ENCODE data around the gene PCNP. TPM values are rescaled to one million over a fixed set of nuclear protein-coding genes. Genes with fewer than 3 reads are reported as not detected.
"Not testable (repeated sequence)": the region's sequence is repeated elsewhere in the genome, so short reads cannot be mapped to it uniquely, and the experiment has no call there.

Gene PCNP
- total RNA-seq, 2 experiments from 2014 or later, result 49.2 to 153 TPM

GRCh38 chr3:101625879-101626278, 51.9 kb downstream of the PCNP start:
- H3K4me3 ChIP-seq (ENCODE audit: low read depth, low read length, poor library complexity, severe bottlenecking), result no peak overlapping the region
- no peak overlapping the region for H3K4me2 ChIP-seq (ENCODE audit: low read length)
- no peaks in the 10 kb centered on the region for H4K20me1 ChIP-seq (ENCODE audit: insufficient read depth, low read length)
- ChIA-PET CTCF (ENCODE audit: unreplicated experiment) (no interaction called here), POLR2A (interaction anchor here (0.5 to 0.8 kb wide), 2 partner anchors 13 to 118 kb away, joined by 4 to 5 read pairs; no protein-coding TSS in a partner anchor)
- no peak overlapping the region for H2AFZ ChIP-seq (ENCODE audit: low read length)
- H3K27ac ChIP-seq (ENCODE audit: low read depth, low read length, poor library complexity, severe bottlenecking), result no peak overlapping the region
- no peaks in the 10 kb centered on the region for H3K79me2 ChIP-seq (ENCODE audit: insufficient read depth, low read depth, low read length)
- intact Hi-C loops (cut with micrococcal nuclease; ENCODE audit: unreplicated experiment), result no loop called here
- no peaks in the 10 kb centered on the region for H3K36me3 ChIP-seq (ENCODE audit: insufficient read depth, low read length)
- no peaks in the 10 kb centered on the region for H3K9me2 ChIP-seq (ENCODE audit: insufficient read depth, low read length)
- no peak for DNase-seq (ENCODE audit: low spot score)
- H3K9me3 ChIP-seq (ENCODE audit: low read length), result no peaks in the 10 kb centered on the region
- no peaks in the 10 kb centered on the region for H3K4me1 ChIP-seq (ENCODE audit: insufficient read depth, low read length, poor library complexity, severe bottlenecking)
- BruUV-seq (replicated peaks), result no TSS peak
- TF ChIP-seq CTCF (conservative IDR thresholded peaks at IDR 0.05; ENCODE audit: low read length), result no peak
- TF ChIP-seq EZH2phosphoT487 (IDR thresholded peaks at IDR 0.05; ENCODE audit: borderline replicate concordance, low read depth, low read length), result no peak

- BruUV-seq (replicated peaks), result no TSS peak
- H3K4me3 ChIP-seq (ENCODE audit: low read depth, low read length, poor library complexity, severe bottlenecking), result no peak overlapping the region
- TF ChIP-seq EZH2phosphoT487 (IDR thresholded peaks at IDR 0.05; ENCODE audit: borderline replicate concordance, low read depth, low read length) (no peak), CTCF (conservative IDR thresholded peaks at IDR 0.05; ENCODE audit: low read length) (no peak)
- no peak for DNase-seq (ENCODE audit: low spot score)
- no peak overlapping the region for H3K4me2 ChIP-seq (ENCODE audit: low read length)
- no peaks in the 10 kb centered on the region for H3K9me3 ChIP-seq (ENCODE audit: low read length)
- H3K9me2 ChIP-seq (ENCODE audit: insufficient read depth, low read length), result no peaks in the 10 kb centered on the region
- H3K4me1 ChIP-seq (ENCODE audit: insufficient read depth, low read length, poor library complexity, severe bottlenecking), result no peaks in the 10 kb centered on the region
- no peaks in the 10 kb centered on the region for H4K20me1 ChIP-seq (ENCODE audit: insufficient read depth, low read length)
- H2AFZ ChIP-seq (ENCODE audit: low read length), result no peak overlapping the region
- no peak overlapping the region for H3K27ac ChIP-seq (ENCODE audit: low read depth, low read length, poor library complexity, severe bottlenecking)
- POLR2A ChIA-PET, result no interaction called here
- intact Hi-C loops (cut with micrococcal nuclease; ENCODE audit: unreplicated experiment), result no loop called here
- no peaks in the 10 kb centered on the region for H3K36me3 ChIP-seq (ENCODE audit: insufficient read depth, low read length)
- CTCF ChIA-PET (ENCODE audit: unreplicated experiment), result no interaction called here
- H3K79me2 ChIP-seq (ENCODE audit: insufficient read depth, low read depth, low read length), result no peaks in the 10 kb centered on the region
These were observed 55.2 kb downstream of the PCNP start for GRCh38 chr3:101629219-101629618.

GRCh38 chr3:101631098-101631796, 57.3 kb downstream of the PCNP start:
- Histone ChIP-seq H3K4me1 (ENCODE audit: insufficient read depth, low read length, poor library complexity, severe bottlenecking) (no peaks in the 10 kb centered on the region), H2AFZ (ENCODE audit: low read length) (no peak overlapping the region), H4K20me1 (ENCODE audit: insufficient read depth, low read length) (no peaks in the 10 kb centered on the region), H3K79me2 (ENCODE audit: insufficient read depth, low read depth, low read length) (no peaks in the 10 kb centered on the region), H3K27ac (ENCODE audit: low read depth, low read length, poor library complexity, severe bottlenecking) (no peak overlapping the region), H3K9me3 (ENCODE audit: low read length) (no peaks in the 10 kb centered on the region), H3K9me2 (ENCODE audit: insufficient read depth, low read length) (no peaks in the 10 kb centered on the region), H3K4me2 (ENCODE audit: low read length) (no peak overlapping the region), H3K36me3 (ENCODE audit: insufficient read depth, low read length) (no peaks in the 10 kb centered on the region), H3K4me3 (ENCODE audit: low read depth, low read length, poor library complexity, severe bottlenecking) (no peak overlapping the region)
- intact Hi-C loops (cut with micrococcal nuclease; ENCODE audit: unreplicated experiment), result loop anchor here (10.0 kb wide), 1 partner anchor 556 kb away; no protein-coding TSS in a partner anchor
- ChIA-PET POLR2A (interaction anchor here (0.5 to 0.6 kb wide), 2 partner anchors 56 to 908 kb away, joined by 3 to 4 read pairs; no protein-coding TSS in a partner anchor), CTCF (ENCODE audit: unreplicated experiment) (interaction anchor here (1.1 kb wide), 1 partner anchor 18 kb away, joined by 4 read pairs; no protein-coding TSS in a partner anchor)
- DNase-seq (ENCODE audit: low spot score), result no peak
- no TSS peak for BruUV-seq (replicated peaks)
- no peak for TF ChIP-seq EZH2phosphoT487 (IDR thresholded peaks at IDR 0.05; ENCODE audit: borderline replicate concordance, low read depth, low read length)
- no peak for TF ChIP-seq CTCF (conservative IDR thresholded peaks at IDR 0.05; ENCODE audit: low read length)

GRCh38 chr3:101631959-101632358, 58.0 kb downstream of the PCNP start:
- intact Hi-C loops (cut with micrococcal nuclease; ENCODE audit: unreplicated experiment), result loop anchor here (10.0 kb wide), 1 partner anchor 557 kb away; no protein-coding TSS in a partner anchor
- POLR2A ChIA-PET, result interaction anchor here (0.5 kb wide), 1 partner anchor 909 kb away, joined by 3 read pairs; no protein-coding TSS in a partner anchor
- H3K36me3 ChIP-seq (ENCODE audit: insufficient read depth, low read length); H4K20me1 ChIP-seq (ENCODE audit: insufficient read depth, low read length); H3K27ac ChIP-seq (ENCODE audit: low read depth, low read length, poor library complexity, severe bottlenecking); DNase-seq (ENCODE audit: low spot score); H3K4me1 ChIP-seq (ENCODE audit: insufficient read depth, low read length, poor library complexity, severe bottlenecking); BruUV-seq (replicated peaks); H3K79me2 ChIP-seq (ENCODE audit: insufficient read depth, low read depth, low read length); H2AFZ ChIP-seq (ENCODE audit: low read length); H3K4me2 ChIP-seq (ENCODE audit: low read length); H3K9me3 ChIP-seq (ENCODE audit: low read length); H3K4me3 ChIP-seq (ENCODE audit: low read depth, low read length, poor library complexity, severe bottlenecking); H3K9me2 ChIP-seq (ENCODE audit: insufficient read depth, low read length): not testable (repeated sequence)
- CTCF ChIA-PET (ENCODE audit: unreplicated experiment), result interaction anchor here (1.1 kb wide), 1 partner anchor 19 kb away, joined by 4 read pairs; no protein-coding TSS in a partner anchor
